GM03348 (cell line): ENCODE data around the gene STX17.
"Not testable (repeated sequence)": the region's sequence is repeated elsewhere in the genome, so short reads cannot be mapped to it uniquely, and the experiment has no call there.

Experiments used
- DNase-seq: peaks from one replicate; pipeline ENCODE4 v3.0.0; 2012; ENCODE audit warnings: low spot score

STX17 gene

GRCh38 chr9:99906403-99907207 lies at the start of gene STX17:
STX17 (plus strand) TSS chr9:99906654; CDS start chr9:99915240, 8,586 bp downstream.
- DNase-seq, result peak; percentile 99

GRCh38 chr9:99857576-99857975 lies 48.9 kb upstream of the STX17 start:
- not testable (repeated sequence) for DNase-seq

GRCh38 chr9:99858087-99858486 lies 48.4 kb upstream of the STX17 start:
- DNase-seq, result no peak

GRCh38 chr9:99859243-99859980 lies 47.0 kb upstream of the STX17 start:
- peak; percentile 47 for DNase-seq

- no peak for DNase-seq
Measured at GRCh38 chr9:99860266-99860665, 46.2 kb upstream of the STX17 start.

- DNase-seq, result no peak
Measured at GRCh38 chr9:99863955-99864354, 42.5 kb upstream of the STX17 start.

GRCh38 chr9:99866398-99866797 lies 40.1 kb upstream of the STX17 start:
- no peak for DNase-seq

GRCh38 chr9:99867536-99867935 lies 38.9 kb upstream of the STX17 start:
- DNase-seq, result no peak

GRCh38 chr9:99867968-99868367 lies 38.5 kb upstream of the STX17 start:
- no peak for DNase-seq

GRCh38 chr9:99868845-99869244 lies 37.6 kb upstream of the STX17 start:
- DNase-seq, result no peak

- DNase-seq, result peak; percentile 19
Measured at GRCh38 chr9:99870126-99870525, 36.3 kb upstream of the STX17 start.

- DNase-seq, result peak; percentile 33
Measured at GRCh38 chr9:99873531-99873930, 32.9 kb upstream of the STX17 start.

- no peak for DNase-seq
Measured at GRCh38 chr9:99873943-99874584, 32.4 kb upstream of the STX17 start.

GRCh38 chr9:99876190-99876589 lies 30.3 kb upstream of the STX17 start:
- no peak for DNase-seq

- peak; percentile 36 for DNase-seq
Measured at GRCh38 chr9:99878651-99879050, 27.8 kb upstream of the STX17 start.

GRCh38 chr9:99881769-99882168 lies 24.7 kb upstream of the STX17 start:
- no peak for DNase-seq

- DNase-seq, result no peak
Measured at GRCh38 chr9:99885747-99886146, 20.7 kb upstream of the STX17 start.

GRCh38 chr9:99889120-99889519 lies 17.3 kb upstream of the STX17 start:
- DNase-seq, result no peak

GRCh38 chr9:99894826-99895225 lies 11.6 kb upstream of the STX17 start:
- no peak for DNase-seq

GRCh38 chr9:99895510-99895909 lies 10.9 kb upstream of the STX17 start:
- DNase-seq, result no peak

- no peak for DNase-seq
Measured at GRCh38 chr9:99896119-99896518, 10.3 kb upstream of the STX17 start.

GRCh38 chr9:99903393-99903792 lies 3.1 kb upstream of the STX17 start:
- DNase-seq, result no peak

GRCh38 chr9:99905833-99906402 lies 536 bp upstream of the STX17 start:
- DNase-seq, result no peak
